Liver (tissue), 3 donors: ENCODE results near the gene NF1.

Experiments used
- EGR1 ChIP-seq, 2 donors: IDR thresholded peaks; 2 replicates each; pipeline ENCODE4 v1.6.1; 2016 to 2018; ENCODE audit warnings: antibody characterized with exemption in 2 of 2, low read depth in 2 of 2
- FOXA1 ChIP-seq: IDR thresholded peaks from 2 replicates; pipeline ENCODE4 v1.6.1; 2016; ENCODE audit warnings: antibody characterized with exemption
- GABPA ChIP-seq, 2 donors: IDR thresholded peaks in 1 of 2; conservative IDR thresholded peaks in 1 of 2; 2 replicates each; pipeline ENCODE4 v1.6.1; 2016; ENCODE audit warnings: antibody characterized with exemption in 2 of 2, mild to moderate bottlenecking in 1 of 2, moderate library complexity in 1 of 2
- HNF4G ChIP-seq: IDR thresholded peaks from 2 replicates; pipeline ENCODE4 v1.6.1; 2016; ENCODE audit warnings: antibody characterized with exemption
- NR2F2 ChIP-seq: IDR thresholded peaks from 2 replicates; pipeline ENCODE4 v1.6.1; 2016; ENCODE audit warnings: antibody characterized with exemption
- RAD21 ChIP-seq, 2 donors: IDR thresholded peaks; 2 replicates each; pipeline ENCODE4 v1.6.1; 2016; ENCODE audit warnings: antibody characterized with exemption in 2 of 2, mild to moderate bottlenecking in 2 of 2
- RXRA ChIP-seq, 2 donors: IDR thresholded peaks; 2 replicates each; pipeline ENCODE4 v1.6.1; 2017 to 2018; ENCODE audit warnings: antibody characterized with exemption in 2 of 2, mild to moderate bottlenecking in 1 of 2
- SP1 ChIP-seq: IDR thresholded peaks from 2 replicates; pipeline ENCODE4 v1.6.1; 2018; ENCODE audit warnings: antibody characterized with exemption, mild to moderate bottlenecking
- TAF1 ChIP-seq: conservative IDR thresholded peaks from 2 replicates; pipeline ENCODE4 v1.6.1; 2016; ENCODE audit warnings: antibody characterized with exemption, mild to moderate bottlenecking
- TF ChIP-seq, protein P1 (sequence below): fragments of 150-350 bp; IDR thresholded peaks from 2 replicates; pipeline ENCODE4 v1.5.1; 2017; ENCODE audit warnings: improper control_type of control experiment, low read depth, low read length; ENCODE audit not compliant: missing input control
- TF ChIP-seq, protein P2 (sequence below): IDR thresholded peaks from 2 replicates; pipeline ENCODE4 v1.6.1; 2016; ENCODE audit warnings: antibody characterized with exemption
- TF ChIP-seq, protein P3 (sequence below): IDR thresholded peaks from 2 replicates; pipeline ENCODE4 v1.6.1; 2016; ENCODE audit warnings: antibody characterized with exemption
- TF ChIP-seq, protein P4 (sequence below): IDR thresholded peaks from 2 replicates; pipeline ENCODE4 v1.6.1; 2016; ENCODE audit warnings: antibody characterized with exemption, mild to moderate bottlenecking
- TF ChIP-seq, protein P5 (sequence below): IDR thresholded peaks from 2 replicates; pipeline ENCODE4 v1.6.1; 2016; ENCODE audit warnings: antibody characterized with exemption
- donor health status: healthy.
- donor health status: healthy.

DNA sequence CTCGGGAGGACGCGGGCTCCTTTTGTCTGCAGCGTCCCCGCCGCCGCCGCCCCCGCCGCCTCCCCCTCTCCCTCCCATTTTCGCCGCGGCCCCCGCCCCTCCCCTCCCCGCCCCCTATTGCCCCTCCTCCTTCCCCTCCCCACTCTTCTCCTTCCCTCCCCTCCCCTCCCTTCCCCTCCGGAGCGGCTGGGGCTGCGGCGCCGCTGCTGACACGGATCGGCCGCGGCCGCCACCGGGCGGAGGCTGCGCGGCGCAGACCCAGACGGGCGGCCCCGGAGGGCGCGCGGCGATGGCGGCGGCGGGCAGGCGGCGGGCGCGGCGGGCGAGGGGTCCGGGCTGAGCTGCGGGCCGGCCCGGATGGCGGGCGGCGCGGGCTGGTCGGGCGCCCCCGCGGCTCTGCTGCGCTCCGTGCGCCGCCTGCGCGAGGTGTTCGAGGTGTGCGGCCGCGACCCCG lies 296.7 kb downstream of the NF1 start, which contains the start of gene RAB11FIP4:
- no peak for TF ChIP-seq TAF1
- TF ChIP-seq, protein P1, sequence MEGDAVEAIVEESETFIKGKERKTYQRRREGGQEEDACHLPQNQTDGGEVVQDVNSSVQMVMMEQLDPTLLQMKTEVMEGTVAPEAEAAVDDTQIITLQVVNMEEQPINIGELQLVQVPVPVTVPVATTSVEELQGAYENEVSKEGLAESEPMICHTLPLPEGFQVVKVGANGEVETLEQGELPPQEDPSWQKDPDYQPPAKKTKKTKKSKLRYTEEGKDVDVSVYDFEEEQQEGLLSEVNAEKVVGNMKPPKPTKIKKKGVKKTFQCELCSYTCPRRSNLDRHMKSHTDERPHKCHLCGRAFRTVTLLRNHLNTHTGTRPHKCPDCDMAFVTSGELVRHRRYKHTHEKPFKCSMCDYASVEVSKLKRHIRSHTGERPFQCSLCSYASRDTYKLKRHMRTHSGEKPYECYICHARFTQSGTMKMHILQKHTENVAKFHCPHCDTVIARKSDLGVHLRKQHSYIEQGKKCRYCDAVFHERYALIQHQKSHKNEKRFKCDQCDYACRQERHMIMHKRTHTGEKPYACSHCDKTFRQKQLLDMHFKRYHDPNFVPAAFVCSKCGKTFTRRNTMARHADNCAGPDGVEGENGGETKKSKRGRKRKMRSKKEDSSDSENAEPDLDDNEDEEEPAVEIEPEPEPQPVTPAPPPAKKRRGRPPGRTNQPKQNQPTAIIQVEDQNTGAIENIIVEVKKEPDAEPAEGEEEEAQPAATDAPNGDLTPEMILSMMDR = no peak
- TF ChIP-seq SP1 = no peak
- TF ChIP-seq, protein P2, sequence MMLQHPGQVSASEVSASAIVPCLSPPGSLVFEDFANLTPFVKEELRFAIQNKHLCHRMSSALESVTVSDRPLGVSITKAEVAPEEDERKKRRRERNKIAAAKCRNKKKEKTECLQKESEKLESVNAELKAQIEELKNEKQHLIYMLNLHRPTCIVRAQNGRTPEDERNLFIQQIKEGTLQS = no peak
- TF ChIP-seq, protein P3, sequence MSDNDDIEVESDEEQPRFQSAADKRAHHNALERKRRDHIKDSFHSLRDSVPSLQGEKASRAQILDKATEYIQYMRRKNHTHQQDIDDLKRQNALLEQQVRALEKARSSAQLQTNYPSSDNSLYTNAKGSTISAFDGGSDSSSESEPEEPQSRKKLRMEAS = no peak
- TF ChIP-seq, protein P4, sequence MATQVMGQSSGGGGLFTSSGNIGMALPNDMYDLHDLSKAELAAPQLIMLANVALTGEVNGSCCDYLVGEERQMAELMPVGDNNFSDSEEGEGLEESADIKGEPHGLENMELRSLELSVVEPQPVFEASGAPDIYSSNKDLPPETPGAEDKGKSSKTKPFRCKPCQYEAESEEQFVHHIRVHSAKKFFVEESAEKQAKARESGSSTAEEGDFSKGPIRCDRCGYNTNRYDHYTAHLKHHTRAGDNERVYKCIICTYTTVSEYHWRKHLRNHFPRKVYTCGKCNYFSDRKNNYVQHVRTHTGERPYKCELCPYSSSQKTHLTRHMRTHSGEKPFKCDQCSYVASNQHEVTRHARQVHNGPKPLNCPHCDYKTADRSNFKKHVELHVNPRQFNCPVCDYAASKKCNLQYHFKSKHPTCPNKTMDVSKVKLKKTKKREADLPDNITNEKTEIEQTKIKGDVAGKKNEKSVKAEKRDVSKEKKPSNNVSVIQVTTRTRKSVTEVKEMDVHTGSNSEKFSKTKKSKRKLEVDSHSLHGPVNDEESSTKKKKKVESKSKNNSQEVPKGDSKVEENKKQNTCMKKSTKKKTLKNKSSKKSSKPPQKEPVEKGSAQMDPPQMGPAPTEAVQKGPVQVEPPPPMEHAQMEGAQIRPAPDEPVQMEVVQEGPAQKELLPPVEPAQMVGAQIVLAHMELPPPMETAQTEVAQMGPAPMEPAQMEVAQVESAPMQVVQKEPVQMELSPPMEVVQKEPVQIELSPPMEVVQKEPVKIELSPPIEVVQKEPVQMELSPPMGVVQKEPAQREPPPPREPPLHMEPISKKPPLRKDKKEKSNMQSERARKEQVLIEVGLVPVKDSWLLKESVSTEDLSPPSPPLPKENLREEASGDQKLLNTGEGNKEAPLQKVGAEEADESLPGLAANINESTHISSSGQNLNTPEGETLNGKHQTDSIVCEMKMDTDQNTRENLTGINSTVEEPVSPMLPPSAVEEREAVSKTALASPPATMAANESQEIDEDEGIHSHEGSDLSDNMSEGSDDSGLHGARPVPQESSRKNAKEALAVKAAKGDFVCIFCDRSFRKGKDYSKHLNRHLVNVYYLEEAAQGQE = no peak
- TF ChIP-seq HNF4G = no peak
- no peak for TF ChIP-seq FOXA1
- TF ChIP-seq RAD21 (IDR thresholded peaks at IDR 0.05) = no peak
- no peak for TF ChIP-seq GABPA (IDR thresholded peaks at IDR 0.05 in 1 of 2, conservative IDR thresholded peaks at IDR 0.05 in 1 of 2)
- TF ChIP-seq EGR1 (IDR thresholded peaks at IDR 0.05; ENCODE audit: low read depth in 2 of 2) = no peak
- no peak for TF ChIP-seq RXRA (IDR thresholded peaks at IDR 0.05)
- no peak for TF ChIP-seq NR2F2
- TF ChIP-seq, protein P5, sequence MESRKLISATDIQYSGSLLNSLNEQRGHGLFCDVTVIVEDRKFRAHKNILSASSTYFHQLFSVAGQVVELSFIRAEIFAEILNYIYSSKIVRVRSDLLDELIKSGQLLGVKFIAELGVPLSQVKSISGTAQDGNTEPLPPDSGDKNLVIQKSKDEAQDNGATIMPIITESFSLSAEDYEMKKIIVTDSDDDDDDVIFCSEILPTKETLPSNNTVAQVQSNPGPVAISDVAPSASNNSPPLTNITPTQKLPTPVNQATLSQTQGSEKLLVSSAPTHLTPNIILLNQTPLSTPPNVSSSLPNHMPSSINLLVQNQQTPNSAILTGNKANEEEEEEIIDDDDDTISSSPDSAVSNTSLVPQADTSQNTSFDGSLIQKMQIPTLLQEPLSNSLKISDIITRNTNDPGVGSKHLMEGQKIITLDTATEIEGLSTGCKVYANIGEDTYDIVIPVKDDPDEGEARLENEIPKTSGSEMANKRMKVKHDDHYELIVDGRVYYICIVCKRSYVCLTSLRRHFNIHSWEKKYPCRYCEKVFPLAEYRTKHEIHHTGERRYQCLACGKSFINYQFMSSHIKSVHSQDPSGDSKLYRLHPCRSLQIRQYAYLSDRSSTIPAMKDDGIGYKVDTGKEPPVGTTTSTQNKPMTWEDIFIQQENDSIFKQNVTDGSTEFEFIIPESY = no peak
